ENCODE results near the gene LRTM1. TPM values are rescaled to one million over a fixed set of nuclear protein-coding genes. Genes with fewer than 3 reads are reported as not detected.

The LRTM1 gene
- polyA plus RNA-seq (ENCODE audit: insufficient read length in 3 of 3) = not detected

DNA sequence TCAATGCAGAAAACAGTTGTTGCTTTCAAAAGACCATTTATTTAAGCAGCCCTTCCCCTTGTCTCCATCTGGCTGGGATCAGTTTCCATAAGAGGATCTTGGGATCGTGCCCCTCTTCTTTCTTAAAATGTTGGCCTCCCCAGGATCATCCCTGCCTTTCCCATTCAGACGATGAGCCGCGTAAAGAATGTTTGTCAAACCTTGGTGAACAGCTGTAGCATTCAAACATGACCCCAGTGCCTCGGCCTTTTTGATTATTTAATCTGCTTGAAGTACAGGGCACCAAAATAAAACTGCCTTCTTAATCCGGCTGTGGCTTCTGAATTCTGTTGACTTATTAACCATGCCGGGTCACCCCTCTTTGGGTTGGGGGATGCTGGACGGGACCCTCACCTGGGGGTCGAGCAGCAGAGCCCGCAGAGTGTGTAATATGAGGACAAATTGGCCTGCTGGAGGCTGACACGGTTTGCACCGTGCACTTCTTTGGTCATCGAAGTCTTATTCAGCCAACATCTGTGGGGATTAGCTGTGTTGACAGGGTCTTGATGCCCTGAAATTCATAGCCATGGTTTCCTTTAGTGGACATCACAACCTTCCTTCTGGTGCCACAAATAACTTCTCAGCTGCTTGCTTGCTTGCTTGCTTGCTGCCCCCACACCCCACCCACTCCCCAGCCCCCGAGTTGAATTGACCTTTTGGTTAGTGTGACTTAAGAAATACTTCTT lies at the start of gene LRTM1:
Gene LRTM1, minus strand, starts transcription at position 14 of the 725 bp plus-strand sequence. CDS start 148 bp downstream, outside the sequence.
- DNase-seq (ENCODE audit: low read depth in 3 of 3, low spot score in 2 of 3) = no peak

DNA sequence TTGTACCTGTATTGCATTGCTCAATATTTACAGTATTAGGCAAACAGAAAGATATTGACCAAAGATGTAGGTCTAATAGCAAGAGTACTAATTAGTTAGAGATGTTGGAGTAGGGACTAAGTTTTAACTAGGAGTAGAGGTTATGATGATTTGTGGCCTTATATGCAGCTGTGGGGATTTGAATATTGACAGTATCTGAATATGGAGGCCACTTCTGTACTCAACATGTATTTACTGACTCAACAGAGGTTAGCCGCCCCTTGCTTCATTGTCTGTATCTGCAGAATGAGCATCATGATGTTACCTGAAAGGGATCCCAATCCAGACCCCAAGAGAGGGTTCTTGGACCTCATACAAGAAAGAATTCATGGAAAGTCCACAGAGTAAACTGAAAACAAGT lies 49.6 kb upstream of the LRTM1 start:
- no peak for DNase-seq (ENCODE audit: low read depth in 3 of 3, low spot score in 2 of 3)

DNA sequence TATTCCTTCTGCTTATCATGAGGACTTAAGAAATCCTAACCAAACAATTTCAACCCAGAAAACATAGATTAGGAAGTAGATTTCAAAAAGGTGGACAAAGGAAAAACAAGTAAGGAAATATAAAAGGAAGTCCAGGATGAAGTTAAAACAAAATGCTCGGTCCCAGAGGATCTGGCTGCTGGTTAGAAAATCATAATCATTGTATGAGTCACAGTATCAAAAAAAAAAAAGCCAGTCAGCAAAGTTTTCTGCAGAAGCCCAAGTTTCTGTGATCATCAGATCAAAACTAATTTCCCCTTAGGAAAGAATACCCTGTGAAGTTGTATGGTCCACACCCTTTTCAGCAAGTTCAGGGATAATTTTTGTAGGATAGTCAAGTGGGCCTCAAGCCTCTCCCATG lies 43.0 kb upstream of the LRTM1 start:
- no peak for DNase-seq (ENCODE audit: low read depth in 3 of 3, low spot score in 2 of 3)

DNA sequence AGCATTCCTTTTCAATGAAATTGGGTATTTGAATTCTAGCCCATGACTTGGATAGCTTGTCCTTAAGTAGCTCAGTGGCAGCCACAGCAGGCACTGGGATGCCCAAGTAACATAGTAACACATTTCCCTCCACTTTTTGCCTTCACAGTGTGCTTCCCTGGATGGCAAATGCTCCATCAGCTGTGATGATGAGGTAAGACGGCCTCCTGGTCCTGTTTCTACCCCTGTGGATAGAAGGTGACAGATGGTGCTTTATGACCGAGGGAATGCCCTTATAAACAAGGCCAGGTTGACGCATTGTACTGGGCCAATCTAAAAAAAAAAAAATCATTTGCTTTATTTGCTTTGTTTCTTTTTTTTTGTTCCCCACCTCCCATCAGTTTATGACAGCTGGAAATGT lies 41.8 kb upstream of the LRTM1 start:
- DNase-seq (ENCODE audit: low read depth in 3 of 3, low spot score in 2 of 3) = no peak

DNA sequence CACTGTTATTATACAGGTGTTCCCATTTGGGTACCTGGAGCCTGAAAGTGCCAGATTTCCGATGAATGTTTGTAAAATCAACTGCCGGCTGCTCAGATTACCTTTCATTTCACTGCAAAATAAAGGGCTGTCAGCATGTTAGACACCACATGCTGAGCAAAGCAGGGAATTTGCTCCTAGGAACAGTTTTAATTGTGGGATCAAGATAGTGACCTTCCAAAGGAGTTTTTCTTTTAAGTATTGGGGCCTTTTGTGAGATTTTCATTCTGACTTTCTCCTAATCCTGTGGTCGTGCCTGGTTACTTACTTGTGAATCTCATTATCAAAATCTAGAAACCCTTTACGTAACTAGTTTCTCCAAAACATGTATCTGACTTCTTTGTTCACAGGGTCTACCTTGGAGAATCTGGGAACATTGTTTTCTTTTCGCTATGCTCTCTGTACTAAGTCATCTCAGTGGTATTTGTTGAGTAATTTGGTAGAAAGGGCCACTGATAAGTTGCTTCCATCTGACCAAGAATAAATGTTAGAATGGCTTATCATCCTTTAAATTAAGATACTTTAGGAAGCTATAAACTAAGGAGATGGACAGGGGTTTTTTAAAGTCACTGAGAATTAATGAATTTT lies 40.8 kb upstream of the LRTM1 start:
- no peak for DNase-seq (ENCODE audit: low read depth in 3 of 3, low spot score in 2 of 3)

DNA sequence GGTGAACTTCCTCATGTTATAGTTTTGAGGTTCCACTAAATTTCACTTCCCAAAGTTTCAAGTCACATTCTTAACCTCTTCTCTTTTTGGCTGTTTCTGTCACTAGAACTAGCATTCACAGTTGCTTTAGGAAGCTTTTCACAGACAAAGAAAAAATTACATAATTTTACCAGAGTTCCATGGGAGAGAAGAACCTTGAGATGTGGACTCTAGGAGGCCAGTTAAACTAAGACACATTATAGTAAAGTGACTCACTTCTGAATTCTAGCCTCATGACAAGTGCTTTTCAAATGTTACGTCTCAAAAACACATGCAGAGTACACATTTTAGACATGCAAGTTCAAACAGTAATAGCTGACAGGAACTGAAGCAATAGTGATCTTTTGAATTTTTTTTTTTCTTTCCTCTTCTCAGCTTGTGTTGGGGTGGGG lies 39.9 kb upstream of the LRTM1 start:
- no peak for DNase-seq (ENCODE audit: low read depth in 3 of 3, low spot score in 2 of 3)

DNA sequence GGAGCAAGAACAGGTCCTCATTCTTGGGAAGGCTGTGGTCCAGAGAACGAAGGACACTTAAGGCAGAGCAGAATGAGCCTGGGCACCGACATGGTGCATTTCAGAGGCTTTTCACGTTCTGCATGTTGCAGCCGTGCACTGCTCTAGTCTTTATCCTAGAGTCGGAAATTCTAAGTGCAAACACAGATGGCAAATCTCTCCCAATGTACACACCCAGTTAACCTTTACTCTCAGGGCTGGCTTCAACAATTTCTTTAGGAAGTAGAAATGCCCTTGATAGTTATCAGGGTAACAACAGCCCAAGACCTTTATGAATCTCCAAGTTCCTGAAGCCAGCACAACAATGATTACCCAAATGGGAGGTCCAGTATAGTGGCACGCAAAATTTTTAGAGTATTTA lies 39.1 kb upstream of the LRTM1 start:
- no peak for DNase-seq (ENCODE audit: low read depth in 3 of 3, low spot score in 2 of 3)

DNA sequence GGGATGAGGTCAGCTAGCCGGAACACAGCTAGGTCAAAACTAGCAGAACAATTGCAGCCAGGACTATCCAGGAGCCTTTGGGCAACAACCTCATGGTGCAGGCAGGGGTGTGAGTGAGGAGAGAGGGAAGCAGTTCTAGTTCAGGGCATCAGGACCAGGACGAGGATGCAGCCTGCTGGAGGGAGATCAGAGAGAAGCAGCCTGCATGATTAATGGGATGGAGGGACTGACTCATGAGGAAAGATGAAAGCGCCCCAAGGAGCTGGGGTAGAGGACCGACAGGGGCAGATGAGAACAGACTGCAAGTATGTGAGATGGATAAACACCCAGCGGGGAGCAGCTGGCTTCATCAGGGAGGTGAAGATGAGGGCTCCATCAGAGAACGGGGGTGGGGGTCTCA lies 37.9 kb upstream of the LRTM1 start:
- DNase-seq (ENCODE audit: low read depth in 3 of 3, low spot score in 2 of 3) = no peak

DNA sequence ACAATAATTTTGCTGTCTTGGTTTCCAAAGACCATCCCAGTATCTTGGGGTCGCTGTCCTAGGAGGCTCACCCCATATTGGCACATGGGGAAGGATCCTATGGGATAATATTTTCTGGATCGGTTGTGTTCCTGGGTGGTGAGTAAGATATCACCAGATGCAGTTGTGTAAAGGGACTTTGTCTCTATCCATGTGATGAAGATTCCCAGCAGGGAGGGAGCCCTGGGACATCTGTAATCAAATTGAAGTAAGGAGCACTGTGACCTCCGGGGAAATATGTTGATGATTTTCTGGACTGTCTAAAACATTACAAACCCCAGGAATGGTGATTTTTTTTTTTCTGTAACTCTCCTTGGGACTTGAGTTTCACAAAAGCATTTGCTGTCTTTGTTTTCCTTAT lies 36.2 kb upstream of the LRTM1 start:
- DNase-seq (ENCODE audit: low read depth in 3 of 3, low spot score in 2 of 3) = no peak

DNA sequence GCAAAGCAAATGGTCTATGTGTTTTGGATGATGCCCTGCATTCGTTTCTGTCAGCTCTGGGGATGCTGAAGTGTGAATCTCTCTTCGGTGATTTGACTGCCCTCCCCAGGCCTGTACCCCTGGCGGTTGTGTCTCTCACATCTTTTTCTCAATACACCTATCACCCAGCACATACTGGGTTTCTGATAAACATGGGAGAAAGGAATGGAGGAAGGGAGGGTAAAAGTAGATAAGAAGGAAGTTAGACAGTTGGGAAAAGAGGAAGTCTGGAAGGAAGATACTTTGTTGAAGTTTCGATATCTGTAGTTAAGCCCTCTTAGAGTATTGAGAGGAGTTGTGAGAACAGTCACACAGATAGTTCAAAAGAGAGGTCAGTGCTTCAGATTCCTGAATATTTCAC lies 35.8 kb upstream of the LRTM1 start:
- DNase-seq (ENCODE audit: low read depth in 3 of 3, low spot score in 2 of 3) = no peak

DNA sequence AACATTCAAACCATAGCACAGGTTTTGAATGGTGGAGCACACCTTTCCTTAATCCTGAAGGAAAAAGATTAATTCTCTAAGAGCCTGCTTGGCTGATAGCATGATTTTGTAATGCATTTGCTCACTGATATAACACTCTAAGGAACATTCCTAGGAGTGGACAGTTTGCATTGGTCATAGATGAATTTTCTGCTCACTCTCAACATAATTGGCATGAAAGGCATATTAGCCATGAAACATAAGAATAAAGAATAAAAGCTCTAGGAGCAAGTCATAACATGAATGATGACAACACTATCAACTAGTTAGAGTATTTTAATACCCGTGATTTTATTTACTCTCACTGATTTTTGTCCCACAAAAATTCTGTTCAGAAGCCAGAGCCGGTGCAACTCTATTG lies 34.3 kb upstream of the LRTM1 start:
- no peak for DNase-seq (ENCODE audit: low read depth in 3 of 3, low spot score in 2 of 3)

DNA sequence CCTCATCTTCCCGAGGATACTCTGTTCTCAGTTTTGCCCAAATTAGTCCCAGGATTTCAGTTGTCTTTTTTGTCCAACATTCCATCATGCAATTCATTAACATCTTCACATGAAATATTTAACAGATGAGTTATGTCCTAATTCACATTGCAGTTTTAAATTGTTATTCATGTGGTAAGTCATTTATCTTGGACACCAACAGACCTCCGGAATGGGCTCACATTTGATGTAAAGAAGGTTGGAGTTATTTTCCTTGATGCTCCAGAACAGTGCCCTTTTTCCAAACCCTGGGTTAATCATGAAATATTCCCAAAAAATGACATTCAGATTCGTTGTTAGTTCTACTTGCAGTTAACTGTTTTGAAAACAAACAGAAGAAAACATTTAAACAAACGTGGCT lies 32.8 kb upstream of the LRTM1 start:
- DNase-seq (ENCODE audit: low read depth in 3 of 3, low spot score in 2 of 3) = no peak

DNA sequence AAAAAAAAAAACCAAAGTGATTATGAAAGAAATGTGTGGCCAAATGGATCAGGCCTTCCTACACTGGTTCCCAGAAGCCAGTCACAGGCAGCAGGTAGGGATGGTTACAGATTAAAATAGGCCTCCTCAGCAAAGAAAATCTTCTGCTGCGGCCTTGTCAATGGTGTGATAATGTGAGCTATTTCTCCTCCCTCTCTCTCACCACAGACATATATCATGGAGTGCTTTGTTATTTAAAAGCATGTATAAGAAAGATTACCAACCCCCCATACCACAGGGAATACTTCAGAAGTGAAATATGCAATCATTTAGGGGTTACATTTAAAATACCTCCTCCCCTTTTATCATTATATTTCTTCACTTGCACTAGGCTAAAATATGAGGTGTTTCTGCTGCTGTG lies 32.2 kb upstream of the LRTM1 start:
- DNase-seq (ENCODE audit: low read depth in 3 of 3, low spot score in 2 of 3) = no peak

DNA sequence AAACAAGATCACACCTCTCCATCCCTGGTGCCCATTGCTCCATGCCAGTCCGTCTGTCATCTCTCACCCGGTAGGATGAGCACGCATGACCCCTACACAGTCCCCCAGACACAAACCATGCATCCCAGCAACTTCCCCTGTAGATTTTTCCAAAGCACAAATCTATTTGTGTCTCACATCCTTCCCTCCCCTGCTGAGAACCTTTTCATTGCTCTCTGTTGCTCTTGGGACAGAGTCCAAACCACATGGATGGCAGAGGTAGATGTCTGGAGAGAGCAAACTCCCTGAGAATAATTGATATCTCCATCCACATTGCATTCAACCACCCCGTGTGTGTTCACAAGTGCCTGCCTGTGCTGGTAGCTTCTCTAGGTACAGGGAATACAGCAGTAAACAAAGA lies 29.9 kb upstream of the LRTM1 start:
- no peak for DNase-seq (ENCODE audit: low read depth in 3 of 3, low spot score in 2 of 3)

DNA sequence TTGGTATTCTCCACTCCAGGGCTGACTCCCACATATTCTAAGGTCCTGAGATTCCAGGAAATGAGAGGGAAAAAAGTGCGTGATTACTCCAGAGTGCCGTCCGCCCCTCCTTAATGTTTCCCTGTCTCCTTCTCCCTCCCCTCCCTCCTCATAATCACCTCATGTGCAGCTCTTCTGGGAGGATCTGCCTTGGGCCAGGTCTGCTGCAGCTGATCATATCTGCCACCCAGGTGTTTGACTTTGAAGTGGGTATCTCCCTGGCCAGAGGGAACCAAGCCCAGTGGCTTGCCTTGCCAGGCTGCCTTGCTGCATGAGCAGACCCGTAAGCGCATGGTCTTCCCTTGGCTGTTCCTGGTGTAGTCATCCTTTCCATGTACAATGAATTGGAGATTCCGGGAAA lies 28.1 kb upstream of the LRTM1 start:
- no peak for DNase-seq (ENCODE audit: low read depth in 3 of 3, low spot score in 2 of 3)

DNA sequence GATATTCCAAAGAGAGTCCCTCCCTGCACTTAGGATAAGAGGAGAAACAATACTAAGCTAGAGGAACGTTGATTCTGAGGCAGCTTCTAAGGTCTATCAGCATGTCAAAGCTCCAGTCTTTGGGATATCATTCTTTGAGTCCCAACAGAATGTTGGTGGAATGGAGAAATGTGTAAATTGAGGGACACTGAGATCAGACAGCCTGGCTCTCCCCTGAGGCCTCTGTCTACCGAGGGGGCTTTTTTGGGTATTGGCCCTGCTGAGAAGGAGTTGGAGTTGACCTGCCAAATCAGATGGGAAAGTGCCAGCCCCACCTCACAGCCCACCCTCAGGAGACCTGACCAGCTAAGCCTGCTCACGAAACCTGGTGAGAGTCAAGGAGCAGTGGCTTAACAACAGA lies 27.6 kb upstream of the LRTM1 start:
- DNase-seq (ENCODE audit: low read depth in 3 of 3, low spot score in 2 of 3) = no peak

DNA sequence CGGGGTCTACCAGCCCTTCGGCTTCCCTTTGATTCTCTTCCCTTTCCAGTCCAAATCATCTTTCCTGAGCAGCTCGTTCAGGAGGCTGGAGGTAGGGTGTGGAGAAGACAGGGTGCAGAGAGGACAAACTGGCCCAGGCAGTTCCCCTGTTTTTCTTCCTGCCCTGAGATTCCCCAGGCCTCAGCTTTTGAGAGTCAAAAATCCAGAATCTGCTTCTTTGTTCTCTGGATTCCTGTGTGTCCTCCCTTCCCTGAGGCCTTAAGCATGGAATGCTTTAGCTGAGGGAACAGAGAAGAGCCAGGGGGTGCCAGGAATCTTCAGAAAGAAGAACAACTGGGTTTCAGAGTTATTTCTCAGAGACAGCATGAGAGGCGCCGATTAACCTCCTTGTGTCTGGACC lies 26.7 kb upstream of the LRTM1 start:
- DNase-seq (ENCODE audit: low read depth in 3 of 3, low spot score in 2 of 3) = no peak

DNA sequence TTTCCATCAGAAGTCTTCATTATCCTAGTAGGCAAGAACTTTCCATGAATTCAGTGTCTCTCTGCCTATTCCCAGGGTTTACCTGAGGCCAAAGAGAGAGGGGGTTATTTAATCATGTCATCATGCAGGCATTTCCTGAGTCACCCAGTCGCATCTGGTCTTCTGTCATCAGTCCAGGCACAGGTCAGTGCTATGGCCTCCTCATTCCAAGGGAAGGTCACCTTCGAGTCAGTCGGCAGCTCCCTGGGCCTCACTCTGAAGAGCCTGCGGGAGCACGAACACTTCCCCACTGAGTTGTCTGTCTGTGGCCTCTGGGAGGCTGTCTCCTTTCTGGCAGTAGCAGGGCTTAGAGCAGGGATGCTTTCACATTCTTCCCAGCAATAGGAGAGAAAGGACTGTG lies 26.2 kb upstream of the LRTM1 start:
- no peak for DNase-seq (ENCODE audit: low read depth in 3 of 3, low spot score in 2 of 3)

DNA sequence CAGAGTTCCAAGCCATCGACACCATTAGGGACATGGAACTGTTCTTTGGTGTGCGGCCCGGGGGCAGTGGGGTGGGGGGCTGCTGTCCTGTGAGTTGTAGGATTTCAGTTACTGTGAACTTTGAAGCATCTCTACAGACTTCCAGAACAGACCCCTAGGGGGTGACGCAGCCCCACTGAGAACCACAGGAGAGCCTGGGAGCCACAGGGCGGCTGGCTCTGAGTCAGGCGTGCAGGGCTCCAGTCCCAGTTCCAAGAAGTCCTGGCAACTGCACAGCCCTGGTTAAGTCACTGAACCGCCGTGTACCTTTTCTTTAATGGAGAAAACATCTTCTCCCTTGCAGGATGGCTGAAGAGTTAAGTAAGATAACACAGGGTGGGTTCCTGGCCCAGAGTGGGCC lies 23.5 kb upstream of the LRTM1 start:
- DNase-seq (ENCODE audit: low read depth in 3 of 3, low spot score in 2 of 3) = peak in 1 of 3 donors; percentile 31

DNA sequence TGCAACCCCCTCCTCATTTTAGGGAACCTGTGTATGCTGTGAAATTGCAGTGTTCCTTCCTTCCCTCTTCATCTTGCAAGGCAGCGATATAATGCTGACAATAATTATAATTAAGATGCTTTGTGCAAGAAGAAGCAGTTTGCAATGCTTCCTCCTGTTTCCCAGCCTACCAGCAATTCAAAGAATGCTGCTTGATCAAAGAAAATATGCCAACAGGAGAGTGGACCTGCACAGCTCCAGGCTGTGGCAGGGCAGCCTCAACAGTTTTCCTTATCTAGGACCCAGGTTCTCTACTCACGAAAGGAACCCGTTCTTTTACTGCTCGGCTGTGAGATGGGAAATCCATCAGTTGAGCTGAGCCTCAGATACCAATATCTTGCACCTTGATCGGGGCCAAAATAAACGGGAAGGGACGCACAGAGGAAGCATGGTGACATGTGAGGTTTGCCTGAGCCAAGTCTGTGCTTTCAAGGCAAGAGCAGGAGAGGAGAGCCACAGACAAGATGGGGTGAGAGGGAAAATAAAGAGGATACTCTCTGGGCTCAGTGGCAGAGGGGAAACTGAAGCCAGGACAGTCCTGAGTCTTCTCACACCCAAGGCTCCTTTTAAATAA lies 22.6 kb upstream of the LRTM1 start:
- no peak for DNase-seq (ENCODE audit: low read depth in 3 of 3, low spot score in 2 of 3)

DNA sequence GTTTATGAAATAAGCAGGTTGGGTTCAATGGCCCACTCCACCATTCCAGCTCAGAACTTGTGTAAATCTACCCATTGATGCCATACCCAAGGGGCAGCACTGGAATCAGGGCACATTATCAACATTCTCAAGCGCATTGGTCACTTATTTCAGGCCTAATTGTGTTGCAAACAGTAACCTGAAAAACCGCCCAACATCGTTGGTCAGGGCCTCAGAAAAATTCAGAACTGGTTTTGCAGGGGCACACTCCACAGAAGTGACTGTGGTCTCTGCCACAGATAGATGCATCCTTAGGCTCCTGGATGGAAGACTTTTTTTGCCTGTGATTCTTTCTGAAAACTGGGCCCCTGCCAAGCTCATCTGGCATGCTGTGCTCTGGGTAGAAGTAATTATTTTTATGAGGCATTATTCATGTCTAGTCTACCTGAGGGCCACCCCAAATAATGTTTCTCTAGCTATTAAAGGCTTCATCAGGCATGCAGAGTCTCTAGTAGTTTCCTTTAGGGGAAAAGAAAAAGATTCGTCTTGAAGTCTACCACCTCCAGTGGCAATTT lies 21.7 kb upstream of the LRTM1 start:
- no peak for DNase-seq (ENCODE audit: low read depth in 3 of 3, low spot score in 2 of 3)
